H1 (cell line): ENCODE measurements around the gene SWI5. TPM values are rescaled to one million over a fixed set of nuclear protein-coding genes. Genes with fewer than 3 reads are reported as not detected.

Experiments
- HDAC2 ChIP-seq, 2 experiments: fragments of 300-600 bp in 1 of 2; sonication (generic) in 1 of 2; IDR thresholded peaks; 2 replicates each; pipeline ENCODE4 v1.6.1; 2011 to 2012; ENCODE audit warnings: low read depth in 2 of 2, low read length in 2 of 2, mild to moderate bottlenecking in 2 of 2, moderate library complexity in 2 of 2, borderline replicate concordance in 1 of 2, inconsistent platforms in 1 of 2
- RBBP5 ChIP-seq: IDR thresholded peaks from 2 replicates; pipeline ENCODE4 v1.7.1; 2012; ENCODE audit warnings: low read depth, mild to moderate bottlenecking, inconsistent platforms, low read length, moderate library complexity, borderline replicate concordance
- SIRT6 ChIP-seq: IDR thresholded peaks from one replicate; pipeline ENCODE4 v1.7.1; 2012; ENCODE audit warnings: low read length, inconsistent platforms
- polyA plus RNA-seq, 7 experiments: library from polyadenylated mRNA; depleted of rRNA in 3 of 7; stranded (reverse) in 5 of 7; unstranded in 2 of 7; fragments of >200 nt in 5 of 7; fragments of 200-250 nt in 2 of 7; gene quantifications; 1 replicate in 5 of 7; 2 replicates in 1 of 7; 4 replicates in 1 of 7; pipeline versions ENCODE4 v1.2.1 to v1.2.3, GENCODE V29; 2011 to 2013; ENCODE audit warnings: missing spikeins in 2 of 7, mixed read lengths in 2 of 7
- total RNA-seq: library from RNA; stranded (reverse); fragmentation: NEBNext Ultra II Directional; extraction: Animal tissue kit (Norgen Biotek cat#: 25700); gene quantifications from 2 replicates; pipeline ENCODE4 v1.2.1, GENCODE V29; 2021
- TF ChIP-seq, protein P1 (sequence below): fragments of 300-600 bp; sonication (generic); IDR thresholded peaks from 2 replicates; pipeline ENCODE4 v1.7.1; 2012; ENCODE audit warnings: low read length, moderate library complexity, mild to moderate bottlenecking, inconsistent platforms; ENCODE audit not compliant: insufficient replicate concordance
- TF ChIP-seq, protein P2 (sequence below): IDR thresholded peaks from 2 replicates; pipeline ENCODE4 v1.6.1; 2011; ENCODE audit warnings: low read depth, mild to moderate bottlenecking, low read length; ENCODE audit not compliant: insufficient read depth

The SWI5 gene
- total and polyA plus RNA-seq, 2 of the 8 experiments (the other 6 are each of a cell fraction or from before 2014, with no cell fraction given): 29.0 to 59.5 TPM

DNA sequence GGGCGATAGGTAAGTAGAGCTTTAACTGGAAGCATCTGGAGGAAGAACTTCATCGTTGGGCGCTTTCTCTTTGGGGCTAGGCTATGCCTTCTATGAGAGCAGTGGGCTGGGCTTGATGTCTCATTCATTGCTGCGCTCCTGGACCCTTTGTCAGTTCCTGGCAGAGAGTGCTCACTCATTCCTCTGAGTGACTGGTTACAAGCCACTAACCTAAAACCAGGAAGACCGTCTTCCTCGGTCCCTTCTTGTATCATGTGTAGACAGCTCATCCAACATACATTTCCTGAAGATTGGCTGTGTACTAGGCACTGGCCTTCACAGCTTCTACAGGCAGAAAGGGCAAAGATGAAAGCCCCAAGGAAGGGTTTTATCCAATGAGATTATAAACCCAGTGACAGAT is 6.4 kb downstream of the SWI5 start (continued):
- TF ChIP-seq, protein P1, sequence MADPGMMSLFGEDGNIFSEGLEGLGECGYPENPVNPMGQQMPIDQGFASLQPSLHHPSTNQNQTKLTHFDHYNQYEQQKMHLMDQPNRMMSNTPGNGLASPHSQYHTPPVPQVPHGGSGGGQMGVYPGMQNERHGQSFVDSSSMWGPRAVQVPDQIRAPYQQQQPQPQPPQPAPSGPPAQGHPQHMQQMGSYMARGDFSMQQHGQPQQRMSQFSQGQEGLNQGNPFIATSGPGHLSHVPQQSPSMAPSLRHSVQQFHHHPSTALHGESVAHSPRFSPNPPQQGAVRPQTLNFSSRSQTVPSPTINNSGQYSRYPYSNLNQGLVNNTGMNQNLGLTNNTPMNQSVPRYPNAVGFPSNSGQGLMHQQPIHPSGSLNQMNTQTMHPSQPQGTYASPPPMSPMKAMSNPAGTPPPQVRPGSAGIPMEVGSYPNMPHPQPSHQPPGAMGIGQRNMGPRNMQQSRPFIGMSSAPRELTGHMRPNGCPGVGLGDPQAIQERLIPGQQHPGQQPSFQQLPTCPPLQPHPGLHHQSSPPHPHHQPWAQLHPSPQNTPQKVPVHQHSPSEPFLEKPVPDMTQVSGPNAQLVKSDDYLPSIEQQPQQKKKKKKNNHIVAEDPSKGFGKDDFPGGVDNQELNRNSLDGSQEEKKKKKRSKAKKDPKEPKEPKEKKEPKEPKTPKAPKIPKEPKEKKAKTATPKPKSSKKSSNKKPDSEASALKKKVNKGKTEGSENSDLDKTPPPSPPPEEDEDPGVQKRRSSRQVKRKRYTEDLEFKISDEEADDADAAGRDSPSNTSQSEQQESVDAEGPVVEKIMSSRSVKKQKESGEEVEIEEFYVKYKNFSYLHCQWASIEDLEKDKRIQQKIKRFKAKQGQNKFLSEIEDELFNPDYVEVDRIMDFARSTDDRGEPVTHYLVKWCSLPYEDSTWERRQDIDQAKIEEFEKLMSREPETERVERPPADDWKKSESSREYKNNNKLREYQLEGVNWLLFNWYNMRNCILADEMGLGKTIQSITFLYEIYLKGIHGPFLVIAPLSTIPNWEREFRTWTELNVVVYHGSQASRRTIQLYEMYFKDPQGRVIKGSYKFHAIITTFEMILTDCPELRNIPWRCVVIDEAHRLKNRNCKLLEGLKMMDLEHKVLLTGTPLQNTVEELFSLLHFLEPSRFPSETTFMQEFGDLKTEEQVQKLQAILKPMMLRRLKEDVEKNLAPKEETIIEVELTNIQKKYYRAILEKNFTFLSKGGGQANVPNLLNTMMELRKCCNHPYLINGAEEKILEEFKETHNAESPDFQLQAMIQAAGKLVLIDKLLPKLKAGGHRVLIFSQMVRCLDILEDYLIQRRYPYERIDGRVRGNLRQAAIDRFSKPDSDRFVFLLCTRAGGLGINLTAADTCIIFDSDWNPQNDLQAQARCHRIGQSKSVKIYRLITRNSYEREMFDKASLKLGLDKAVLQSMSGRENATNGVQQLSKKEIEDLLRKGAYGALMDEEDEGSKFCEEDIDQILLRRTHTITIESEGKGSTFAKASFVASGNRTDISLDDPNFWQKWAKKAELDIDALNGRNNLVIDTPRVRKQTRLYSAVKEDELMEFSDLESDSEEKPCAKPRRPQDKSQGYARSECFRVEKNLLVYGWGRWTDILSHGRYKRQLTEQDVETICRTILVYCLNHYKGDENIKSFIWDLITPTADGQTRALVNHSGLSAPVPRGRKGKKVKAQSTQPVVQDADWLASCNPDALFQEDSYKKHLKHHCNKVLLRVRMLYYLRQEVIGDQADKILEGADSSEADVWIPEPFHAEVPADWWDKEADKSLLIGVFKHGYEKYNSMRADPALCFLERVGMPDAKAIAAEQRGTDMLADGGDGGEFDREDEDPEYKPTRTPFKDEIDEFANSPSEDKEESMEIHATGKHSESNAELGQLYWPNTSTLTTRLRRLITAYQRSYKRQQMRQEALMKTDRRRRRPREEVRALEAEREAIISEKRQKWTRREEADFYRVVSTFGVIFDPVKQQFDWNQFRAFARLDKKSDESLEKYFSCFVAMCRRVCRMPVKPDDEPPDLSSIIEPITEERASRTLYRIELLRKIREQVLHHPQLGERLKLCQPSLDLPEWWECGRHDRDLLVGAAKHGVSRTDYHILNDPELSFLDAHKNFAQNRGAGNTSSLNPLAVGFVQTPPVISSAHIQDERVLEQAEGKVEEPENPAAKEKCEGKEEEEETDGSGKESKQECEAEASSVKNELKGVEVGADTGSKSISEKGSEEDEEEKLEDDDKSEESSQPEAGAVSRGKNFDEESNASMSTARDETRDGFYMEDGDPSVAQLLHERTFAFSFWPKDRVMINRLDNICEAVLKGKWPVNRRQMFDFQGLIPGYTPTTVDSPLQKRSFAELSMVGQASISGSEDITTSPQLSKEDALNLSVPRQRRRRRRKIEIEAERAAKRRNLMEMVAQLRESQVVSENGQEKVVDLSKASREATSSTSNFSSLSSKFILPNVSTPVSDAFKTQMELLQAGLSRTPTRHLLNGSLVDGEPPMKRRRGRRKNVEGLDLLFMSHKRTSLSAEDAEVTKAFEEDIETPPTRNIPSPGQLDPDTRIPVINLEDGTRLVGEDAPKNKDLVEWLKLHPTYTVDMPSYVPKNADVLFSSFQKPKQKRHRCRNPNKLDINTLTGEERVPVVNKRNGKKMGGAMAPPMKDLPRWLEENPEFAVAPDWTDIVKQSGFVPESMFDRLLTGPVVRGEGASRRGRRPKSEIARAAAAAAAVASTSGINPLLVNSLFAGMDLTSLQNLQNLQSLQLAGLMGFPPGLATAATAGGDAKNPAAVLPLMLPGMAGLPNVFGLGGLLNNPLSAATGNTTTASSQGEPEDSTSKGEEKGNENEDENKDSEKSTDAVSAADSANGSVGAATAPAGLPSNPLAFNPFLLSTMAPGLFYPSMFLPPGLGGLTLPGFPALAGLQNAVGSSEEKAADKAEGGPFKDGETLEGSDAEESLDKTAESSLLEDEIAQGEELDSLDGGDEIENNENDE: no peak
- TF ChIP-seq, protein P2, sequence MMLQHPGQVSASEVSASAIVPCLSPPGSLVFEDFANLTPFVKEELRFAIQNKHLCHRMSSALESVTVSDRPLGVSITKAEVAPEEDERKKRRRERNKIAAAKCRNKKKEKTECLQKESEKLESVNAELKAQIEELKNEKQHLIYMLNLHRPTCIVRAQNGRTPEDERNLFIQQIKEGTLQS: no peak
- TF ChIP-seq HDAC2 (IDR thresholded peaks at IDR 0.05; ENCODE audit: borderline replicate concordance in 1 of 2, low read depth in 2 of 2, low read length in 2 of 2) (no peak), RBBP5 (no peak), SIRT6 (no peak)
